ENCODE measurements around the gene MTUS2.

GRCh38 chr13:28778308-28779215 is 41.6 kb upstream of the MTUS2 start:
- TF ChIP-seq EP300 (IDR thresholded peaks at IDR 0.05; ENCODE audit: borderline replicate concordance in 1 of 2, control insufficient read depth in 1 of 2, low read depth in 2 of 2, low read length in 2 of 2) (no peak), PRDM15 (CRISPR knock-in tag; IDR thresholded peaks at IDR 0.05) (no peak), POLR2A (IDR thresholded peaks at IDR 0.05; ENCODE audit: low read depth, low read length) (no peak), CHD2 (IDR thresholded peaks at IDR 0.05; ENCODE audit: borderline replicate concordance, low read depth, low read length) (no peak), SPI1 (IDR thresholded peaks at IDR 0.05; ENCODE audit: borderline replicate concordance, insufficient read depth, low read depth, low read length) (no peak), BHLHE40 (IDR thresholded peaks at IDR 0.05; ENCODE audit: borderline replicate concordance in 1 of 2, low read depth in 2 of 2, low read length in 1 of 2) (no peak), CTCF (IDR thresholded peaks at IDR 0.05 in 2 of 3, conservative IDR thresholded peaks at IDR 0.05 in 1 of 3; ENCODE audit: control insufficient read depth in 2 of 3, extremely low read depth in 1 of 3, insufficient read depth in 1 of 3, low read depth in 3 of 3, low read length in 3 of 3) (no peak), RAD21 (IDR thresholded peaks at IDR 0.05; ENCODE audit: insufficient read depth, low read depth, low read length) (no peak), EZH2 (IDR thresholded peaks at IDR 0.05; ENCODE audit: borderline replicate concordance, control insufficient read depth, low read depth, low read length) (no peak), ZNF384 (IDR thresholded peaks at IDR 0.05; ENCODE audit: borderline replicate concordance, low read depth, low read length) (no peak)
- TF ChIP-seq, protein P1, sequence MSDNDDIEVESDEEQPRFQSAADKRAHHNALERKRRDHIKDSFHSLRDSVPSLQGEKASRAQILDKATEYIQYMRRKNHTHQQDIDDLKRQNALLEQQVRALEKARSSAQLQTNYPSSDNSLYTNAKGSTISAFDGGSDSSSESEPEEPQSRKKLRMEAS (IDR thresholded peaks at IDR 0.05; ENCODE audit: low read depth, low read length), result no peak
- TF ChIP-seq, protein P2, sequence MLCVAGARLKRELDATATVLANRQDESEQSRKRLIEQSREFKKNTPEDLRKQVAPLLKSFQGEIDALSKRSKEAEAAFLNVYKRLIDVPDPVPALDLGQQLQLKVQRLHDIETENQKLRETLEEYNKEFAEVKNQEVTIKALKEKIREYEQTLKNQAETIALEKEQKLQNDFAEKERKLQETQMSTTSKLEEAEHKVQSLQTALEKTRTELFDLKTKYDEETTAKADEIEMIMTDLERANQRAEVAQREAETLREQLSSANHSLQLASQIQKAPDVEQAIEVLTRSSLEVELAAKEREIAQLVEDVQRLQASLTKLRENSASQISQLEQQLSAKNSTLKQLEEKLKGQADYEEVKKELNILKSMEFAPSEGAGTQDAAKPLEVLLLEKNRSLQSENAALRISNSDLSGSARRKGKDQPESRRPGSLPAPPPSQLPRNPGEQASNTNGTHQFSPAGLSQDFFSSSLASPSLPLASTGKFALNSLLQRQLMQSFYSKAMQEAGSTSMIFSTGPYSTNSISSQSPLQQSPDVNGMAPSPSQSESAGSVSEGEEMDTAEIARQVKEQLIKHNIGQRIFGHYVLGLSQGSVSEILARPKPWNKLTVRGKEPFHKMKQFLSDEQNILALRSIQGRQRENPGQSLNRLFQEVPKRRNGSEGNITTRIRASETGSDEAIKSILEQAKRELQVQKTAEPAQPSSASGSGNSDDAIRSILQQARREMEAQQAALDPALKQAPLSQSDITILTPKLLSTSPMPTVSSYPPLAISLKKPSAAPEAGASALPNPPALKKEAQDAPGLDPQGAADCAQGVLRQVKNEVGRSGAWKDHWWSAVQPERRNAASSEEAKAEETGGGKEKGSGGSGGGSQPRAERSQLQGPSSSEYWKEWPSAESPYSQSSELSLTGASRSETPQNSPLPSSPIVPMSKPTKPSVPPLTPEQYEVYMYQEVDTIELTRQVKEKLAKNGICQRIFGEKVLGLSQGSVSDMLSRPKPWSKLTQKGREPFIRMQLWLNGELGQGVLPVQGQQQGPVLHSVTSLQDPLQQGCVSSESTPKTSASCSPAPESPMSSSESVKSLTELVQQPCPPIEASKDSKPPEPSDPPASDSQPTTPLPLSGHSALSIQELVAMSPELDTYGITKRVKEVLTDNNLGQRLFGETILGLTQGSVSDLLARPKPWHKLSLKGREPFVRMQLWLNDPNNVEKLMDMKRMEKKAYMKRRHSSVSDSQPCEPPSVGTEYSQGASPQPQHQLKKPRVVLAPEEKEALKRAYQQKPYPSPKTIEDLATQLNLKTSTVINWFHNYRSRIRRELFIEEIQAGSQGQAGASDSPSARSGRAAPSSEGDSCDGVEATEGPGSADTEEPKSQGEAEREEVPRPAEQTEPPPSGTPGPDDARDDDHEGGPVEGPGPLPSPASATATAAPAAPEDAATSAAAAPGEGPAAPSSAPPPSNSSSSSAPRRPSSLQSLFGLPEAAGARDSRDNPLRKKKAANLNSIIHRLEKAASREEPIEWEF (IDR thresholded peaks at IDR 0.05; ENCODE audit: insufficient replicate concordance, low read depth, low read length), result no peak
- TF ChIP-seq, protein P3, sequence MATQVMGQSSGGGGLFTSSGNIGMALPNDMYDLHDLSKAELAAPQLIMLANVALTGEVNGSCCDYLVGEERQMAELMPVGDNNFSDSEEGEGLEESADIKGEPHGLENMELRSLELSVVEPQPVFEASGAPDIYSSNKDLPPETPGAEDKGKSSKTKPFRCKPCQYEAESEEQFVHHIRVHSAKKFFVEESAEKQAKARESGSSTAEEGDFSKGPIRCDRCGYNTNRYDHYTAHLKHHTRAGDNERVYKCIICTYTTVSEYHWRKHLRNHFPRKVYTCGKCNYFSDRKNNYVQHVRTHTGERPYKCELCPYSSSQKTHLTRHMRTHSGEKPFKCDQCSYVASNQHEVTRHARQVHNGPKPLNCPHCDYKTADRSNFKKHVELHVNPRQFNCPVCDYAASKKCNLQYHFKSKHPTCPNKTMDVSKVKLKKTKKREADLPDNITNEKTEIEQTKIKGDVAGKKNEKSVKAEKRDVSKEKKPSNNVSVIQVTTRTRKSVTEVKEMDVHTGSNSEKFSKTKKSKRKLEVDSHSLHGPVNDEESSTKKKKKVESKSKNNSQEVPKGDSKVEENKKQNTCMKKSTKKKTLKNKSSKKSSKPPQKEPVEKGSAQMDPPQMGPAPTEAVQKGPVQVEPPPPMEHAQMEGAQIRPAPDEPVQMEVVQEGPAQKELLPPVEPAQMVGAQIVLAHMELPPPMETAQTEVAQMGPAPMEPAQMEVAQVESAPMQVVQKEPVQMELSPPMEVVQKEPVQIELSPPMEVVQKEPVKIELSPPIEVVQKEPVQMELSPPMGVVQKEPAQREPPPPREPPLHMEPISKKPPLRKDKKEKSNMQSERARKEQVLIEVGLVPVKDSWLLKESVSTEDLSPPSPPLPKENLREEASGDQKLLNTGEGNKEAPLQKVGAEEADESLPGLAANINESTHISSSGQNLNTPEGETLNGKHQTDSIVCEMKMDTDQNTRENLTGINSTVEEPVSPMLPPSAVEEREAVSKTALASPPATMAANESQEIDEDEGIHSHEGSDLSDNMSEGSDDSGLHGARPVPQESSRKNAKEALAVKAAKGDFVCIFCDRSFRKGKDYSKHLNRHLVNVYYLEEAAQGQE (IDR thresholded peaks at IDR 0.05; ENCODE audit: low read depth, low read length), result no peak
